Brain microvascular endothelial cell (primary cell): ENCODE measurements around the gene HNRNPUL2.

Experiments used
- DNase-seq: peaks from one replicate; pipeline ENCODE4 v3.0.0-alpha.2; 2020
- H3K27ac ChIP-seq: fragments of 250-450 bp; sonication (Bioruptor Pico); 2 replicates; pipeline ENCODE4 v1.5.1; 2020; ENCODE audit warnings: mild to moderate bottlenecking, moderate library complexity
- H3K27me3 ChIP-seq: fragments of 250-450 bp; sonication (Bioruptor Pico); replicated peaks from 2 replicates; pipeline ENCODE4 v1.5.1; 2020; ENCODE audit warnings: mild to moderate bottlenecking
- H3K36me3 ChIP-seq: fragments of 250-450 bp; sonication (Bioruptor Pico); replicated peaks from 2 replicates; pipeline ENCODE4 v1.5.1; 2020; ENCODE audit warnings: mild to moderate bottlenecking
- H3K4me3 ChIP-seq: 2 replicates; pipeline ENCODE4 v1.5.1; 2011; ENCODE audit warnings: low read depth, mild to moderate bottlenecking, control low read depth, low read length, moderate library complexity
- in situ Hi-C: cut with HindIII; loops from 2 replicates; pipeline ENCODE4 v1.10.0; 2017; ENCODE audit warnings: low sequenced_read_pairs, low pct_ligation_motif_present
- TF ChIP-seq, protein P1 (sequence below): IDR thresholded peaks from 2 replicates; pipeline ENCODE4 v1.5.1; 2011; ENCODE audit warnings: low read depth, mild to moderate bottlenecking, moderate library complexity, low read length, control low read depth, inconsistent platforms; ENCODE audit errors: missing control alignments

HNRNPUL2 gene

GRCh38 chr11:62664405-62665074, 62.7 kb downstream of the HNRNPUL2 start:
- TF ChIP-seq, protein P1, sequence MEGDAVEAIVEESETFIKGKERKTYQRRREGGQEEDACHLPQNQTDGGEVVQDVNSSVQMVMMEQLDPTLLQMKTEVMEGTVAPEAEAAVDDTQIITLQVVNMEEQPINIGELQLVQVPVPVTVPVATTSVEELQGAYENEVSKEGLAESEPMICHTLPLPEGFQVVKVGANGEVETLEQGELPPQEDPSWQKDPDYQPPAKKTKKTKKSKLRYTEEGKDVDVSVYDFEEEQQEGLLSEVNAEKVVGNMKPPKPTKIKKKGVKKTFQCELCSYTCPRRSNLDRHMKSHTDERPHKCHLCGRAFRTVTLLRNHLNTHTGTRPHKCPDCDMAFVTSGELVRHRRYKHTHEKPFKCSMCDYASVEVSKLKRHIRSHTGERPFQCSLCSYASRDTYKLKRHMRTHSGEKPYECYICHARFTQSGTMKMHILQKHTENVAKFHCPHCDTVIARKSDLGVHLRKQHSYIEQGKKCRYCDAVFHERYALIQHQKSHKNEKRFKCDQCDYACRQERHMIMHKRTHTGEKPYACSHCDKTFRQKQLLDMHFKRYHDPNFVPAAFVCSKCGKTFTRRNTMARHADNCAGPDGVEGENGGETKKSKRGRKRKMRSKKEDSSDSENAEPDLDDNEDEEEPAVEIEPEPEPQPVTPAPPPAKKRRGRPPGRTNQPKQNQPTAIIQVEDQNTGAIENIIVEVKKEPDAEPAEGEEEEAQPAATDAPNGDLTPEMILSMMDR, result no peak
- DNase-seq, result no peak
- Histone ChIP-seq H3K36me3 (peaks cover 21% of the 10 kb centered on the region), H3K4me3 (peak overlapping the region; percentile 92), H3K27me3 (no peaks in the 10 kb centered on the region), H3K27ac (peak overlapping the region; percentile 69)
- in situ Hi-C loops, result no loop called here
